ENCODE measurements around the gene TAF4. TPM values are rescaled to one million over a fixed set of nuclear protein-coding genes. Genes with fewer than 3 reads are reported as not detected.
"Not testable (repeated sequence)": the region's sequence is repeated elsewhere in the genome, so short reads cannot be mapped to it uniquely, and the experiment has no call there.

The TAF4 gene
- total RNA-seq, 2 donors from 2014 or later = 12.7 to 29.0 TPM

- no peak for ATAC-seq
- peaks cover 18% of the 10 kb centered on the region for H3K4me1 ChIP-seq
- TF ChIP-seq, protein P1, sequence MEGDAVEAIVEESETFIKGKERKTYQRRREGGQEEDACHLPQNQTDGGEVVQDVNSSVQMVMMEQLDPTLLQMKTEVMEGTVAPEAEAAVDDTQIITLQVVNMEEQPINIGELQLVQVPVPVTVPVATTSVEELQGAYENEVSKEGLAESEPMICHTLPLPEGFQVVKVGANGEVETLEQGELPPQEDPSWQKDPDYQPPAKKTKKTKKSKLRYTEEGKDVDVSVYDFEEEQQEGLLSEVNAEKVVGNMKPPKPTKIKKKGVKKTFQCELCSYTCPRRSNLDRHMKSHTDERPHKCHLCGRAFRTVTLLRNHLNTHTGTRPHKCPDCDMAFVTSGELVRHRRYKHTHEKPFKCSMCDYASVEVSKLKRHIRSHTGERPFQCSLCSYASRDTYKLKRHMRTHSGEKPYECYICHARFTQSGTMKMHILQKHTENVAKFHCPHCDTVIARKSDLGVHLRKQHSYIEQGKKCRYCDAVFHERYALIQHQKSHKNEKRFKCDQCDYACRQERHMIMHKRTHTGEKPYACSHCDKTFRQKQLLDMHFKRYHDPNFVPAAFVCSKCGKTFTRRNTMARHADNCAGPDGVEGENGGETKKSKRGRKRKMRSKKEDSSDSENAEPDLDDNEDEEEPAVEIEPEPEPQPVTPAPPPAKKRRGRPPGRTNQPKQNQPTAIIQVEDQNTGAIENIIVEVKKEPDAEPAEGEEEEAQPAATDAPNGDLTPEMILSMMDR (IDR thresholded peaks at IDR 0.05) = no peak
- H3K4me3 ChIP-seq = no peak overlapping the region
- no peaks in the 10 kb centered on the region for H3K9me3 ChIP-seq
- no peaks in the 10 kb centered on the region for H3K27me3 ChIP-seq
- H3K27ac ChIP-seq = no peak overlapping the region
- 85 to 87% methylated on average over 16 to 17 of the region's 17 CpGs for WGBS, 2 donors
- intact Hi-C loops (cut with DNase I) = no loop called here
- no peak for DNase-seq
- H3K36me3 ChIP-seq (replicated peaks in 1 of 2; ENCODE audit: insufficient read depth in 1 of 2, low read depth in 2 of 2) = peaks cover 0 to 3% of the 10 kb centered on the region in 2 donors
Observed at GRCh38 chr20:61983965-61984364, 81.7 kb downstream of the TAF4 start.

DNA sequence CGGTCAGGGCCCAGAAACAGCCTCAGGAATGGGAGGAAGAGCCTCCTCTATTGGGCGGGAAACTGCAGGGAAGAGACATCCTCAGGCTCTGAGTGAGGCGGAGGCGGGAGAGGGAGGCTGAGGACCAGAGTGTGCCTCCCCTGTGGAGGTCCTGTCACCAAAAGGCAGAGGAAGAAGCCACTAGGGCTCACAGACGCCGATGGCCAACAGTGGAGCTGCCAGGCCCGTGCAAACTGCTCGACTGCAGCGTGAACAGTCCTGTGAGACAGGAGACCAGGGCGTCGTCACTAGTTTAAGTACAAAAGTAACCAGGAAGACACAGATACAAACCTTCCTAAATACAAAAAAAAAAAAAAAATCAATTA, 82.7 kb downstream of the TAF4 start:
- no peaks in the 10 kb centered on the region for H3K9me3 ChIP-seq
- TF ChIP-seq POLR2A (IDR thresholded peaks at IDR 0.05) = no peak
- TF ChIP-seq, protein P1 (IDR thresholded peaks at IDR 0.05) = no peak
- DNase-seq = no peak
- no peak overlapping the region for H3K27ac ChIP-seq
- intact Hi-C loops (cut with DNase I) = no loop called here
- H3K27me3 ChIP-seq = no peaks in the 10 kb centered on the region
- no peak overlapping the region for H3K4me3 ChIP-seq
- WGBS, 2 donors = 93 to 96% methylated on average over 10 to 11 of the region's 11 CpGs
- peaks cover 18% of the 10 kb centered on the region for H3K4me1 ChIP-seq
- peaks cover 0 to 3% of the 10 kb centered on the region in 2 donors for H3K36me3 ChIP-seq (replicated peaks in 1 of 2; ENCODE audit: insufficient read depth in 1 of 2, low read depth in 2 of 2)
- no peak for ATAC-seq

GRCh38 chr20:61982191-61982950, 83.3 kb downstream of the TAF4 start:
- no peak for ATAC-seq
- TF ChIP-seq POLR2A (IDR thresholded peaks at IDR 0.05) = no peak
- TF ChIP-seq, protein P1 (IDR thresholded peaks at IDR 0.05) = no peak
- DNase-seq = no peak
- peaks cover 0 to 3% of the 10 kb centered on the region in 2 donors for H3K36me3 ChIP-seq (replicated peaks in 1 of 2; ENCODE audit: insufficient read depth in 1 of 2, low read depth in 2 of 2)
- H3K4me3 ChIP-seq = no peak overlapping the region
- peaks cover 18% of the 10 kb centered on the region for H3K4me1 ChIP-seq
- H3K9me3 ChIP-seq = no peaks in the 10 kb centered on the region
- H3K27me3 ChIP-seq = no peaks in the 10 kb centered on the region
- no peak overlapping the region for H3K27ac ChIP-seq
- intact Hi-C loops (cut with DNase I) = no loop called here
- WGBS, 2 donors = 69 to 88% methylated on average over 15 to 18 of the region's 18 CpGs

- H3K36me3 ChIP-seq (replicated peaks in 1 of 2; ENCODE audit: insufficient read depth in 1 of 2, low read depth in 2 of 2); H3K4me3 ChIP-seq; intact Hi-C loops (cut with DNase I); DNase-seq; ATAC-seq; H3K9me3 ChIP-seq; H3K27me3 ChIP-seq; H3K27ac ChIP-seq: not testable (repeated sequence)
- 76 to 90% methylated on average over 10 to 11 of the region's 11 CpGs for WGBS, 2 donors
- H3K4me1 ChIP-seq = peaks cover 12% of the 10 kb centered on the region
Observed at GRCh38 chr20:61981691-61982090, 84.0 kb downstream of the TAF4 start.

GRCh38 chr20:61980647-61981583, 84.8 kb downstream of the TAF4 start:
- ATAC-seq (peak; percentile 53), DNase-seq (peak; percentile 67 to 87 (median 70))
- intact Hi-C loops (cut with DNase I) = no loop called here
- Histone ChIP-seq H3K4me1 (peaks cover 7% of the 10 kb centered on the region), H3K4me3 (no peak overlapping the region), H3K27me3 (no peaks in the 10 kb centered on the region), H3K36me3 (replicated peaks in 1 of 2; ENCODE audit: insufficient read depth in 1 of 2, low read depth in 2 of 2) (peaks cover 0 to 3% of the 10 kb centered on the region in 2 donors), H3K9me3 (no peaks in the 10 kb centered on the region), H3K27ac (no peak overlapping the region)
- 70 to 72% methylated on average over 21 to 22 of the region's 22 CpGs for WGBS, 2 donors
- TF ChIP-seq, protein P1 (IDR thresholded peaks at IDR 0.05) = peak; percentile 46 to 87 (median 78)
- TF ChIP-seq POLR2A (IDR thresholded peaks at IDR 0.05) = no peak

Data from body of pancreas (tissue), 4 donors.